GM21717 (cell line): Measurements from ENCODE around the gene C22orf15.
A peak's percentile ranks its signal among the peaks of the same experiment; 100 is the strongest.
"Not testable (repeated sequence)": the region's sequence is repeated elsewhere in the genome, so short reads cannot be mapped to it uniquely, and the experiment has no call there.

Experiments
- ATAC-seq: cut with Tn5 transposase; IDR thresholded peaks from one replicate; pipeline ENCODE4 v1.9.1; 2021; ENCODE audit warnings: mild to moderate bottlenecking, moderate library complexity; ENCODE audit not compliant: unreplicated experiment

C22orf15 gene, protein sequence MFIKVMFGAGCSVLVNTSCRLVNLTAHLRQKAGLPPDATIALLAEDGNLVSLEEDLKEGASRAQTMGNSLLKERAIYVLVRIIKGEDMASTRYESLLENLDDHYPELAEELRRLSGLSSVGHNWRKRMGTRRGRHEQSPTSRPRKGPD

DNA sequence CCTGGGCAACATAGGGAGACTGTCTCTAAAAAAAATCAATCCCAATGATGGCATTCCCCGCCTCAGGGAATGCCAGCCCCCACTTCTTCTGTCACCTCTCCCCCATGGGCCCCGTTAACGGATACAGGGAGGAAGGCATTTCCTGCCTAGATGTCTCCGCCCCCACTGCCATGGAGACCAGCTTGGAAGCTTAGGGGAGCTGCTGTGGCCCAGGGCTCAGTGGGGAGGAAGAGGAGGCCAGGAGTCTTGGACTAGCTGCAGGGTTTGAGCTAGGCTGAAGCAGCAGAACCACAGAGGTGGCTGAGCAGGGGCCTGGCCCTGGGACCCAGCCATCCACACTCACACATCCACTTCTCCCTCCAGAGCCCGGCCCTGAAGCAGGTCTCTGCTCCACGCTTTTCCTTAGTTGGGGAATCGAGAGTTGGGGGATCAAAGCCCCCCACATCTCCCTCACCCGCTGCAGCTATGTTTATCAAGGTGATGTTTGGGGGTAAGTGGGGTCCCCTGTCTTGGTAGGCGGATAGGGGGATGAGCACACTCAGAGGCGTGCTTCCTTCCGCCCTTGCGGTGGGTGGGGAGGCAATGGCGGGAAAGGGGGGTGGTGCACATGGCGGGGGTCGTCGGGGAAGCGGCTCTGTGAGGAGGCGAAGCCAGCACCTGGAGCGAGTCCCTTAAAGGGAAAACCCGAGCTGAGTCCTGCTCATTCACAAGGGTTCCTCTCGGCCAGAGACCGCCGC, at the start of gene C22orf15:
Gene C22orf15 (plus strand): TSS at position 149 of the 737 bp plus-strand sequence. CDS start 317 bp downstream, at position 466.
- no peak for ATAC-seq

DNA sequence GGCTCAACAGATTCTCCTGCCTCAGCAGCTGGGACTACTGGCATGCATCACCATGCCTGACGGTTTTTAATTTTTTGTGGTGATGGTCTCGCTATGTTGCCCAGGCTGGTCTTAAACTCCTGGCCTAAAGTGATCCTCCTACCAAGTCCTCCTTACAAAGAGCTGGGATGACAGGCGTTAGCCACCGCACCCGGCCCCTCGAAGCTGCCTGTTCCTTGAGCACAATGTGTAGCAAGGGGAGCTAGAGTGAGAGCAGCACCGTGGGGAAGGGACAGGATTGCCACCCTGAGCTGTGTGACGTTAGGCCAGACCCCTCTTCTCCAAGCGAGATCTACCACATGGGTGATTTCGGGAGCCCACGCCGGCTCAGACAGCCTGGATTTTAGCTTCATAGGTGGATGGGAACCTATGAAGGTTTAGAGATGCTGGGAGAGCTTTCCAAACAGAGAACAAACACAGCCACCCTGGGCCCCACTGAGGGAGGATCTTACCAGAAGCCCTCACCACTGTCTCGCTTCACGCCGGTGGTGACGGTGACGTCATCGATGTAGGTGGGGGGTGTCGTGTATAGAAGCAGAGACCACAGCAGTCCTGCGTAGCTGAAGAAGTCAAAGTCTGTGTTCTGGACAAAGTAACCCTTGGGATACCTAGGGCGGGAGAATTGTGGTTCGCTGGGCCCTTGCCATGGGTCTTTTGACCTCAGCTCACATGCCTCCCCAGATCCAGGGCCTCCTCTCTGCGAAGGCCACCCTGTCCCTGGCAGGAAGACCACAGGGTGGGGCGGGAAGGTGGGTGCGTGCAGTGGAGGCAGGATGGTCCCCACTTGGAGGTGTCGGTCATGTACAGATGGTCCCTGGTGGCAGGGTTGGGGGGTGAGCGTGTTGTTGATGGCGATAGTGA, 48.8 kb upstream of the C22orf15 start:
- no peak for ATAC-seq

DNA sequence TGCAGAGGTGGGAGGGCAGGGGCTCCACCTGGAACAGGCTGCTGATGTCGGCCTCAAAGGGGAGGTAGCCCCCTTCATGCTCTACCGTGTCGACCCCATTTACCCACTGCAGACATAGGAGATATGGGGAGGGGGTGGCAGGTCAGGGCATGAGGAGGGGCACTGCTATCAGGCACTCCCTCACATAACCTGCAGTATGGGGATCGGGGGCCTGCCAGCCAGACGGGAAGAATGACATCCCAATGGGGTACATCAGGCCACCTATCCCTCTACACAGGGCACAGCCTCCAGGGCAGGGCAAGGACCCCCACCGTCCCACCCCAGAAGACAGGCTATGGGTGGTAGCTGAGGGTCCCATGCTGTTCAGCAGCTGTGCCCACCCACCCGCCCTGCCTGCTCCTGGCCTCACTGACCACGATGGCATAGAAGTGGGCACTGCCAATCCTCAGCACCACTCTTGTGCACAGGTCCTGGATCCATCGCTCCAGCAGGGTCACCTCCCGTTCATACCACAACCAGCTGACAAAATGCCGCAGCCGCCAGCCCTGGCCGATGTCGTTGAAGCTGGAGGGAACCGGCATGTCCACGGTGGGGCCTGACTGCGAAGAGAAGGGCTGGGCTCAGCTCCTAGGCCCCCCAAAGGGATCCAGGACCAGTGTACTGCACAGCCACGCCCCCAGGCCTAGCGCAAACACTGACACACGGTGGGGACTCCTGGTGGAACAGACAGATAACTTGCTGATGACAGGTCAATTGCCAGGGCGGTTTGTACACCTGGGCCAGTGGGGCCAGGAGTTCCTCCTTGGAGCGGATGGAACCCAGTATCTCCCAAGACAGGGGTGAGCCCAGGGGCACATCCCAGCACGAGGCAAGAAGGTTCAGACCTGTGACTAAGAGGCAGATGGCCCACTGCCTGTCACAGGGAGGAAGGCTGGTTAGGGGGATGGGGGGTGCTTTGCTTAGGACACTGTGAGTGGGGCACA, 47.9 kb upstream of the C22orf15 start:
- no peak for ATAC-seq

DNA sequence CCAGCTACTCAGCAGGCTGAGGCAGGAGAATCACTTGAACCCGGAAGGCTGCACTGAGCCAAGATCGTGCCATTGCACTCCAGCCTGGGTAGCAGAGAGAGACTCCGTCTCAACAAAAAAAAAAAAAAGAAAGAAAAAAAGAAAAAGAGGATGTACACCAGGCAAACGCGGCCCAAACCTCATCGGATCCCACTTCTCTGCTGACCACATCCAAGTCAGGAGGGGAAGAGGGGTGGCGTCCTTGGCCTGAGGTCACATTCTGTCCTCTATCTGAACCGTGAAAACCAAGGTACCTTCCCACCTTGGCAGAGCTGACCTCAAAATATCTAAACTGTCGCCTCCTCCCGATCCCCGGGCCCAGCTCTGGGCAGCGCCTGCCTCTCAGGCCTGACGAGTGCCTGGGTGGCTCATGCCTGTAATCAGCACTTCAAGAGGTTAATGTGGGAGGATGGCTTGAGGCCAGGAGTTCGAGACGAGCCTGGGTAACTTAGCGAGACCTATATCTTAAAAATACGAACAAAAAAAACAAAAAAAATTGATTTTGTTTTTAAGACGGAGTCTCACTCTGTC, 46.9 kb upstream of the C22orf15 start:
- no peak for ATAC-seq

DNA sequence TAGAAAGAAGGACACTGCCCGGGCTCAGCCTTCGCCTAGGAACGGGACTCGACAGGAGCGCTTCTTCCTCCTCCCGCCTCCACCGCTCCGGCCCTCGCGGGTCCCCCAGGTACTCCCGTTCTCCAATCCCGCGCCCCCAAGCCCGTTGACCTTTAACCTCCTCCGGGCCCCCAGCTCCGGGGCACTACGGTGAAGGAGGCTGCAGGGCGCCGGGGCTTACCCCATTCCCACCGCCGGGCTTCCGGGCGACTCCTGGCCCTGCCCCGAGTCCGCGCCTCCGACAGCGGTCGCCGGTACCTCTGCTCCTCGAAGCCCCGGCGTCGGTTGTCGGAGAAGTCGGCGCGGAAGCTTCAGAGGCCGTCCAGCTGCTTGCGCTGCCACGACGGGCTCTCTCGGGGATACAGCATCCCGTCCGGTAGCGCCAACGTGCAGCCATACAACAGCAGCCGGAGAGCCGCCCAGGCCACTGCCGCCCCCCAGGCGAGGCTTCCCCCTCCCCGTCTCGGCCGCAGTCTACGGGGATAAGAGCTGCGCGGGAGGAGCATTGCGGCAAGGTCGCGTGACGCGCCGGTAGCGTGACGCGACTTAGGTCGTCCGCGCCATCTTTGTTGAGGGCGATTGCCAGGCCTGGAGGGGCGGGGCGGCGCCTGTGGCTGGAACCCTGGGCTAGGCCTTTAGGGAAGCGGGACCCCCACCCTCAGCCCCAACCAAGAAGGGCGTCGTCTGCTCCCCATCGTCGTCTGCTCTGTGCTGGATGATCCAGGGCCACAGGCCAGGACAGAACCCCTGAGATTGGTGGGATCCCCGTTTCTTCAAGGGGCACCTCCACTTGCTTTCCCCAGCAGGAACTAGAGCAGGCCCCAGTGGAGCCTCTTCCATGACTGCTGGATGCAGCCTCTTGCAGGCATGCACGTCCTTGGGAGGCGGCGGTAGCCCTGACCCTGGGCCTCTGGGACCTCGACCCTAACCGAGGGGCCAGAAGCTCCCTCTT, 45.7 kb upstream of the C22orf15 start:
- peak; percentile 80 for ATAC-seq

DNA sequence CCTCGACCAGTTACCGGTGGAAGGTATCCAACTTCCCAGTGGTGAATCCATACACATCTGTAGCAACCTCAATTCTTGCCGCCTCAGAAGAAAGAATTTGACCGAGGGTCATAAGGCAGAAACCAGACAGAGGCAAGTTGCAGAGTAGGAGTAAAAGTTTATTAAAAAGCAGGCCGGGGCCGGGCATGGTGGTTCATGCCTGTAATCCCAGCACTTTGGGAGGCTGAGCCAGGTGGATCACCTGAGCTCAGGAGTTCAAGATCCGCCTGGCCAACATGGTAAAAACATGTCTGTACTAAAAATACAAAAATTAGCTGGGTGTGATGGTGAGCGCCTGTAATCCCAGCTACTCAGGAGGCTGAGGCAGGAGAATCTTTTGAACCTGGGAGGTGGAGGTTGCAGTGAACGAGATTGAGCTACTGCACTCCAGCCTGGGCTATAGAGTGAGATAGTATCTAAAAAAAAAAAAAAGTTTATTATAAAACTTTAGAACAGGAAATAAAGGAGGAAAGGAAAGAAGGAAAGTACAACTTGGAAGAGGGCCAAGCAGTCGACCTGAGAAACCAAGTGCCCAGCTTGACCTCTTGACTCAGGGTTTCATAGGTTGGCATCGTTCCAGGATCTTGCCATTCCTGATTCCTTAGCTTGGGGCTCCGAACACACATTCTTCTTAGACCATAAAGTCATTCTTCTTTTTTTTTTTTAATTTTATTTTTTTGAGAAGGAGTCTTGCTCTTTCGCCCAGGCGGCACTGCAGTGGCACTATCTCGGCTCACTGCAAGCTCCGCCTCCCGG, 44.2 kb upstream of the C22orf15 start:
- ATAC-seq = no peak

DNA sequence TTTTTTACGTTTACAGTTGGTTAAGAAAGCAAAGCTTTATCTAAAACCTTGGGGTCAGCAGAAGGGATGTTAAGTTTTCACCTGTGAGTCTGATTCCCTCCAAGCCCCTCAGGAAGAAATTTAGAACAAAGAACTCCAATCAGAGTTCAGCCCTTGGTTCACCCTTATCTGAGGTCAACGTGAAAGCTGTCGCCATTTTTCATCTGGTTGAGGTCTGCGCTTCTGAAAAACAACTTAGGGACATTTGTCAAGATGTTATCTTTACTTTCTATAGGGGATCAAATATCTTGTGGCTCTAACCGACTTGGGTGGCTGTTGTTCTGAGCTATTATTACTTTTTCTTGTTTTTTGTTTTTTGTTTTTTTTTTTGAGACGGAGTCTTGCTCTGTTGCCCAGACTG, 41.9 kb upstream of the C22orf15 start:
- ATAC-seq = no peak

DNA sequence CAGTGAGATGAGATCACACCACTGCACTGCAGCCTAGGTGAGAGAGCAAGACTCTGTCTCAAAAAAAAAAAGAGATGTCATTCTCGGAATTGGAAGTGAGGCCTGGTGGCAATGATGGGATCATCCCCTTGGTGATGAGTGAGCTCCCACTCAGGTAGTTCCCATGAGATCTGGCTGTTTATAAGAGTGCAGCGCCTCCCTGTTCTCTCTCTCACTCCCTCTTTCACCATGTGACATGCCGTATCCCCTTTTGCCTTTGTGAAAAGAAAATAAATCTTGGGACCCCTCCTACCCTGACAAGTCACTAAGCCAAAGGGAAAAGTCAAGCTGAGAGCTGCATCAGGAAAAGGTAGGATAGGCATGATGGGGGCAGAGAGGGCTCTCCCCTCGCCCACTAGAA, 40.6 kb upstream of the C22orf15 start:
- no peak for ATAC-seq

DNA sequence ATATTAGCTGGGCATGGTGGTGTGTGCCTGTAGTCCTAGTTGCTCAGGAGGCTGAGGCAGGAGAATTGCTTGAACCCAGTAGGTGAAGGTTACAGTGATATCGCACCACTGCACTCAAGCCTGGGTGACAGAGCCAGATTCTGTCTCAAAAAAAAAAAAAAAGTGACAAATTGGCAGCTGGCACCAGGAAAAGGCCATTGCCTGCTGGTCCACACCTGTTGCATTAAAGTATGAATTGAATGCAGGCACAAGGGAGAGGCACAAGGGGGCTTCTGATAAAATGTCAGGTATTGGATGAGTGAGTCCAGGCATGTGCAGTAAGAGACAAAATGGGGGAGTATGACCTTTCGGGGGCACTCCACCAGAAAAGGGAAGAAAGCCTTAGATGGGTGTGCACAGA, 40.1 kb upstream of the C22orf15 start:
- ATAC-seq = no peak

DNA sequence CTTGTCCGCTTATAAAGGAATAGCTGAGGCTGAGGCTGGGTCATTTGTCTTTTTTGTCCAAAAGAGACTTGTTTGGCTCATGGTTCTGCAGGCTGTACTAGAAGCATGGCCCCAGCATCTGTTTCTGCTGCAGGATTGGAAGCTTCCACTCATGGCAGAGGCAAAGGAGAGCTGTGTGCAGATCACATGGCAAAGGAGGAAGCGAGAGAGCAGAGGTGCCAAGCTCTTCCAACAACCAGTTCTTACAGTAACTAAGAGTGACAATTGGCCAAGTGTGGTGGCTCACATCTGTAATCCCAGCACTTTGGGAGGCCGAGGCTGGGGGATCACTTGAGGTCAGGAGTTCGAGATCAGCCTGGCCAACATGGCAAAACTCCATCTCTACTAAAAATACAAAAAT, 34.7 kb upstream of the C22orf15 start:
- ATAC-seq = not testable (repeated sequence)

DNA sequence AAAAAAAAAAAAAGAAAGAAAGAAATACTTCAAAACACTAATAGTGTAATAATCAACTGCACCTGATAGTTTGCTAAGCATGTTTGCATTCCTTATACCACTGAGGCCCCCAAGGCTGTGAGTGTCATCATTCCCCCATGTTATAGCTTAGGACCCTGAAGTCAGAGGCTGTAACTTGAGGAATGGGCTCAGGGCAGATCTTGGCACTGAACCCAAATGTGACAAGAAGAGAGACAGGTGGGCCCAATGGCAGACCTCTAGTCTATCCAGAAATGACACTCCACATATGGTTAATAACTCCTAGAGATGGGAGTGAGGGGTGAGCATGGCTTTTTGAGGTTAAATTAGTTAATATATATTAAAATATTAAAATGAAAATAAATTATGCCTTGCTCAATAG, 25.1 kb upstream of the C22orf15 start:
- no peak for ATAC-seq

DNA sequence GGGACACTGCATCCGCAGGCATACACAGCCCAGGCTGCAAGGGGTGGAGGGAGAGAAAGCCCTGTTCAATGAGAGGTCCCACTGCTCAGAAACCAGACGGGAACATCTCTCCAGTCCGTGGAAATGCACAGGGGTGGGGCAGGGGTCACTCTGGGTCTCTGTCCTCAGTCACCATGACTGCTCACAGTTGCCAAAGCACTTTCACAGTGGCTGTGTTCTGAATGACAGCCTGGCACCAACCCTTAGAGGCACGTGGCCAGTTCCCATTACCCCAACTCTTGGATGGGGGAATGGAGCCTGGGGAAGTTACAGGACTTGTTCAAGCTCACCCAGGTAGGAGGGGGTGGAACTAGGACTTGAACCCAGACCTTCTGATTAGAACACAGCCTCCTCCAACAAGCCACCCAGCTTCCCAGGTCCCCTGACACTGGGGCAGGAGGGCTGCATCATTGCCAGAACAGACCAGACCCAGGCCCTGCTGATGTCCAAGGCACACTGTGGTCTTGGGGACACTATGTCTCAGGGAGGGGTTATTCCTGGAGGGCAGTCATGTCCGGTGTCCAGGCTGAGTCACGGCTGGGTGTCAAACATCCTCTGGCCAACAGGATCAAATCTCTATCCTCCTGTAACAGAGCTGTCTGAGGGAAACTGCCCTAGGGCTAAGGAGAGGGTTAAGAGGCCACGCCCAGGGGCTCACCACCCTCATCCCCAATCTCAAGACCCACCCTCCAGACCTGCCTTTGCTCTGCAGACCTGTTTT, 20.1 kb upstream of the C22orf15 start:
- no peak for ATAC-seq

DNA sequence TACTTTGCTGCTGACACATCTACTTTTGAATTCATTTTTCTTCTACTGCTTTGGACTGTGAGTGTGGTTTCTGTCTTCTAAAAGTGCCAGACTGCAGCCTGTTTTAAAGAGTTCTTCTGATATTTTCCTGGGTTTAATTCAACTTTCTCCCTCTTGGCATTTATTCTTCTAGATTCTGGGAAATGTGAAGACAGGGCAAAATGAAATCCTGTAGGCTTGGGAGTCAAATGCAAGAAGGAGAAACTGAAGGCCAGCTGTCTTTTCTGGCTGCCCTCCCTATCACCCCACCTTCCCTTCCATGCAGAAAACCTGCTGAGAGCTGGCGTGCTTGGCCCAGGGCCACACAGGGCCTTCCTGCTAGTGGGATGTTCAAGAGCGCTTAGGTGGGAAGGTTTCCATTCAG, 19.5 kb upstream of the C22orf15 start:
- ATAC-seq = no peak

DNA sequence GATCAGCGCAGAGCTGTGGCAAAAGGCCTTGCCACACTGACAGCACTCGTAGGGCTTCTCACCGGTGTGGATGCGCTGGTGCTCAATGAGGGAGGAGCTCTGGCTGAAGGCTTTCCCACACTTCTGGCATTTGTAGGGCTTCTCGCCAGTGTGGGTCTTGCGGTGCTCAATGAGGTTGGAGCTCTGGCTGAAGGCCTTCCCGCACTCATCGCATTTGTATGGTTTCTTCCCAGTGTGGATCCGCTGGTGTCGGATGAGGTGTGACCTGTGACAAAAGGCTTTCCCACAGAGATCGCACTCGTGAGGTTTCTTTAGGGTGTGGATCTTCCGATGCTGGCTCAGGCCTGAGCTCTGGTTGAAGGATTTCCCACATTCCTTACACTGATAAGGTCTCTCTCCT, 18.8 kb upstream of the C22orf15 start:
- no peak for ATAC-seq

DNA sequence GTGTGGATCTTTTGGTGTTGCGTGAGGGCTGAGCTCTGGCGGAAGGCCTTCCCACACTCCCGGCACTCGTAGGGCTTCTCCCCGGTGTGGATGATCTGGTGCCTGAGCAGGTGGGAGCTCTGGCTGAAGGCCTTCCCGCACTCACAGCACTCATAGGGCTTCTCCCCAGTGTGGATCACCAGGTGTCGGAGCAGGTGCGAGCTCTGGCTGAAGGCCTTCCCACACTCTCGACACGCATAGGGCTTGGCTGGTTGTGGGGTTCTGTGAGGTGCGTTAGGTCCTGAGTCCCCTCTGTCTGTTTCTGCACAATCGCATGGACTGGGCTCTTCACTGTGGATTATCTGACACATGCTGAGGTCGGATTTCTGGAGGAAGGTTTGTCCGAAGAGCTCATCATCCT, 18.3 kb upstream of the C22orf15 start:
- ATAC-seq = no peak

DNA sequence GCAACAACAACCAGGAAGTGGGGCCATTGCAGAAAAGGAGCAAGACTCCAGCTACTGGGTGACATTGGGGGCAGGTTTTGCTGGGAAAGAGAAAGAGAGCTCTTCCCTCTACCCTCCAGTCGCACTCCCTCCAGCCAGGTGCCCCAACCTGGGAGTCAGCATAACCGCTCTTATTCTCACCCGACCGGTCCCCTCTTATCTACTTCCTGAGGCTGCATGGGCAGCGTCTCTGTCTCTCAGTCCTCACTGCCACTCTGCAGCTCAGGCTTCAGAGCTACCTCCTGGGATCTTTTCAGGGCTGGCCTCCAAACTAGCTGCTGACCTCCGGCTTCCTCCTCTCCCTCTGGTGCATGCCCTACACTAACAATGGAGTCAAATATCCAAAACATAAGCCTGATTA, 17.0 kb upstream of the C22orf15 start:
- ATAC-seq = no peak

DNA sequence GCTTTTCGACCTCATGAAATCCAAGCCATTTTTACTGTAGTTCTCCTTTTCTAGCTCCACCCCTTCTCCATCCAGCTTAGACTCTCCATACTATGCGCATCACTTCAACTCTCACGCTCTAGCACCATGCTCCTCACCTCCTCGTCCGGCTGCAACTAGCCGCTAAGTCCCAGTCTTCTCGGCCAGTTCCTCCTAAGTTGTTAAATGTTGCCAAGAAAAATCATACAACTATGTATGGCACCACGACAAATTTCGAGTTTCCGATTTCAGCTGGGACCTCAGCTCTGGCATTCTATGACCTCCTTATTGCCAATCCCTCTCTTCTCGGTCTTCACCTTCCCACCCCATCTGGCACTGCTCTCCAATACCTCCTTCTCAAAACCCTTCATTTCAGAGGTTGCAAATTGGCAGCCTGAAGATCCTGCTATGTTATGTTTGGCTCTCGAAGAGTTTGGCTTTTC, 12.9 kb upstream of the C22orf15 start:
- ATAC-seq = no peak

DNA sequence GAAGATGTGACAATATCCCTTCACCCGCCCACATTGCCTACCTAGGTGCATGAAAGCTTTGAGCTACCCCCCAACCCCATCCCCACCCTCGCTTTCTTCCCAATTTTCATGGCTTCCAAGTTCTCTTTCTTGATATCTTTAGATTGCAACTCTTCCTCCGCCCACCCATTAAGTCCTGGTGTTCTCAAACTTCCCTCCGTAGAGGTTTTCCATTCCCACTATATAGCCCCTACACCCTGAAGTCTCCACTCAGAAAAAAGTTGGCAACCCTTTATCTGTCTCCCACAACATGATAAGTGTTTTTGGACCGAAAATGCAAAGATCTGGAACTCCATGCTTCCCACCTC, 12.4 kb upstream of the C22orf15 start:
- ATAC-seq = no peak
